H1 (cell line): ENCODE measurements around the gene IGF2BP3. TPM values are rescaled to one million over a fixed set of nuclear protein-coding genes. Genes with fewer than 3 reads are reported as not detected.

Source experiments
- CEBPB ChIP-seq: IDR thresholded peaks from 2 replicates; pipeline ENCODE4 v1.6.1; 2012; ENCODE audit warnings: low read depth, low read length
- CHD2 ChIP-seq: IDR thresholded peaks from 2 replicates; pipeline ENCODE4 v1.6.1; 2012; ENCODE audit warnings: low read length, improper control_type of control experiment
- E2F6 ChIP-seq: IDR thresholded peaks from 2 replicates; pipeline ENCODE4 v1.6.1; 2012; ENCODE audit warnings: inconsistent platforms
- EZH2 ChIP-seq: fragments of 200-600 bp; sonication (generic); IDR thresholded peaks from 2 replicates; pipeline ENCODE4 v1.7.1; 2012; ENCODE audit warnings: low read depth, mild to moderate bottlenecking, moderate library complexity, low read length, inconsistent platforms; ENCODE audit not compliant: severe bottlenecking
- NANOG ChIP-seq: IDR thresholded peaks from 2 replicates; pipeline ENCODE4 v1.6.1; 2011; ENCODE audit warnings: low read length, low read depth, mild to moderate bottlenecking, inconsistent platforms; ENCODE audit not compliant: insufficient read depth, poor library complexity, severe bottlenecking
- PHF8 ChIP-seq: fragments of 200-600 bp; sonication (generic); conservative IDR thresholded peaks from 2 replicates; pipeline ENCODE4 v1.7.1; 2012; ENCODE audit warnings: low read depth, mild to moderate bottlenecking, inconsistent platforms, low read length, moderate library complexity
- SIX5 ChIP-seq: IDR thresholded peaks from 2 replicates; pipeline ENCODE4 v1.6.1; 2011; ENCODE audit warnings: mild to moderate bottlenecking, low read depth, low read length
- polyA plus RNA-seq, 7 experiments: library from polyadenylated mRNA; depleted of rRNA in 3 of 7; stranded (reverse) in 5 of 7; unstranded in 2 of 7; fragments of >200 nt in 5 of 7; fragments of 200-250 nt in 2 of 7; gene quantifications; 1 replicate in 5 of 7; 2 replicates in 1 of 7; 4 replicates in 1 of 7; pipeline versions ENCODE4 v1.2.1 to v1.2.3, GENCODE V29; 2011 to 2013; ENCODE audit warnings: missing spikeins in 2 of 7, mixed read lengths in 2 of 7
- total RNA-seq: library from RNA; stranded (reverse); fragmentation: NEBNext Ultra II Directional; extraction: Animal tissue kit (Norgen Biotek cat#: 25700); gene quantifications from 2 replicates; pipeline ENCODE4 v1.2.1, GENCODE V29; 2021

The IGF2BP3 gene
- total and polyA plus RNA-seq, 2 of the 8 experiments (the other 6 are each of a cell fraction or from before 2014, with no cell fraction given): 66.3 to 193 TPM

GRCh38 chr7:23471106-23471859 is 992 bp upstream of the IGF2BP3 start (continued):
- TF ChIP-seq E2F6 (no peak), NANOG (peak; percentile 13), CHD2 (0 out of 2 replicates have a peak, but pooled peaks have one; percentile 21), SIX5 (no peak), CEBPB (no peak), EZH2 (no peak), PHF8 (peak; percentile 35; the same call in 1 of the 2 replicates)
- TF ChIP-seq, all 59 proteins: peak for 11
